ENCODE measurements around the gene LUZP1.

LUZP1 gene

DNA sequence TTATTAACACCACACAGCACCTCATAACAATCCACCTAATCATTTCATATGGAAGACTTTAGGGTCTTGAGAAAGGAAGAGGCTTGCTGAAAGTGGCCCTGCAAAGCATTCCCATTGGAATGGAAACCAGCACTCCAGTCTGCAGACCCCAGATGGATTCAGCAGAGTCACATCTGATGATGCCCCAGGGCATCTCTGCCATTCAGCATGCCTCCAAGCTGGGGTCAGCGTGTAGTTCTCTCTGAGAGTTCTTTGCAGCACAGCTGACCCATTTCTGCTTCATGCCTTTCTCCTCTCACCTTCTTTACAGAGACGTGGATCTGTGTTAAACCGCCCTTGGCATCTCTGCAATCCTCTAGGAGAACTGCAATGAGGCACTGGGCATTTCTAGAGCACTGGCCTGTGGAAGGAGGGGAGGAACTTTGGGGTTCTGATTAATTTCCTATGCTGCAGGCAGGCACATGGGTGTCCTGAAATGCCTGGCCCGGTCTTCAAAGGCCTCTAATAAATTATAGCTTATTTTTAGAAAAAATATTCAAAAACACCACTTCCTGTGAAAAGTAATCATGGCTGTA is 2.6 kb upstream of the LUZP1 start:
- TF ChIP-seq, protein P1, sequence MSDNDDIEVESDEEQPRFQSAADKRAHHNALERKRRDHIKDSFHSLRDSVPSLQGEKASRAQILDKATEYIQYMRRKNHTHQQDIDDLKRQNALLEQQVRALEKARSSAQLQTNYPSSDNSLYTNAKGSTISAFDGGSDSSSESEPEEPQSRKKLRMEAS (IDR thresholded peaks at IDR 0.05): no peak
- TF ChIP-seq TAF1 (IDR thresholded peaks at IDR 0.05; ENCODE audit: low read depth) (no peak), NFIC (IDR thresholded peaks at IDR 0.05) (no peak), RAD21 (IDR thresholded peaks at IDR 0.05; ENCODE audit: low read depth) (no peak), TEAD4 (IDR thresholded peaks at IDR 0.05) (no peak), FOXM1 (IDR thresholded peaks at IDR 0.05; ENCODE audit: borderline replicate concordance, low read depth) (no peak), TCF12 (IDR thresholded peaks at IDR 0.05; ENCODE audit: low read depth) (no peak), CREB1 (IDR thresholded peaks at IDR 0.05; ENCODE audit: low read depth) (no peak), EGR1 (IDR thresholded peaks at IDR 0.05) (no peak)
- TF ChIP-seq, protein P2, sequence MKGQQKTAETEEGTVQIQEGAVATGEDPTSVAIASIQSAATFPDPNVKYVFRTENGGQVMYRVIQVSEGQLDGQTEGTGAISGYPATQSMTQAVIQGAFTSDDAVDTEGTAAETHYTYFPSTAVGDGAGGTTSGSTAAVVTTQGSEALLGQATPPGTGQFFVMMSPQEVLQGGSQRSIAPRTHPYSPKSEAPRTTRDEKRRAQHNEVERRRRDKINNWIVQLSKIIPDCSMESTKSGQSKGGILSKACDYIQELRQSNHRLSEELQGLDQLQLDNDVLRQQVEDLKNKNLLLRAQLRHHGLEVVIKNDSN (IDR thresholded peaks at IDR 0.05): no peak

DNA sequence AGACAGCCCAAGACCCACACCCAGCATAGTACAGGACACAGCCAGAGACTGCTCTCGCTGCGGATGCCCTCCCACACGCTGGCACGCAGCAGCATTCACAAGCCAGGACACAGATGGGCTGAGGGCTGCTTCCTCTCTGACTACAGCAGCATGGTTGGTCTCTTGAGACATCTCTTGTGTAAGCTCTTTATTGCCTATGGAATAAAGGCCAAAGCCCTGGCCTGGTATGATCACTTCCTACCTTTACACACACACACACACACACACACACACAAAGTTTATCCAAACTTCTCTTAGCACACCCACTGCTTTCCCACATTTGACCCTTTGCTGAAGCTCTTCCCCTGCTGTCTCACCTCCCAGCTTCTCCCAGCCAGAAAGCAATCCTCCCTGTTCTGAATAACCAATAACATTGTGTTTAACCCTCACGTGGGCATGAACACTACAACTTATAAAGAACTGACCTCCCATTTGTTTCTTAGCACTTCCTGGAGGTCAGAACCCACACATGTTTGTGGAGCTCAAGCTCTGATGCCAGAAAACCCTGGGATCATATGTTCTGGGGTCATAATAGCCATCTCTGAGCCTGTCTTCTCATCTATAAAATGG is 1.2 kb upstream of the LUZP1 start:
- TF ChIP-seq NFIC (IDR thresholded peaks at IDR 0.05) (no peak), ZBTB7A (IDR thresholded peaks at IDR 0.05; ENCODE audit: low read depth) (no peak), TAF1 (IDR thresholded peaks at IDR 0.05; ENCODE audit: low read depth) (no peak), EP300 (IDR thresholded peaks at IDR 0.05; ENCODE audit: borderline replicate concordance) (no peak)
- TF ChIP-seq, protein P1 (IDR thresholded peaks at IDR 0.05): no peak
- TF ChIP-seq, protein P2 (IDR thresholded peaks at IDR 0.05): peak; percentile 88

DNA sequence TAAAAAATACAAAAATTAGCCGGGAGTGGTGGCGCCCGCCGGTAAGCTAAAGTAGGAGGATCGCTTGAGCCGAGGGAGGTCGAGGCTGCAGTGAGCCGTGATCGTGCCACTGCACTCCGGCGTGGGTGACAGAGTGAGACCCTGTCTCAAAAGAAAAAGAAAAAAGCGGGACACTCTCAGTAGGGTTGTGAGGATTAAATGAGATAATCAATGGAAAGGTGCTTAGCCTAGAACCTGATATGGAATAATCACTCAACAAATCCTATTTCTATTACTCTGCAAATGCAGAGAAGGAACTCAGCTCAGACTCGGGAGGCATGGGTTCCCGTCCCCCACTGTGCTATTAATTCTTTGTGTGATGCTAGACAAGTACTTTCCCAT is 529 bp upstream of the LUZP1 start:
- TF ChIP-seq EP300 (IDR thresholded peaks at IDR 0.05; ENCODE audit: borderline replicate concordance) (no peak), ZBTB7A (IDR thresholded peaks at IDR 0.05; ENCODE audit: low read depth) (no peak), YY1 (IDR thresholded peaks at IDR 0.05; ENCODE audit: low read depth) (no peak), NFIC (IDR thresholded peaks at IDR 0.05) (no peak), RAD21 (IDR thresholded peaks at IDR 0.05; ENCODE audit: low read depth) (no peak), CEBPB (IDR thresholded peaks at IDR 0.05) (no peak), FOXM1 (IDR thresholded peaks at IDR 0.05; ENCODE audit: borderline replicate concordance, low read depth) (no peak), CREB1 (IDR thresholded peaks at IDR 0.05; ENCODE audit: low read depth) (no peak), EGR1 (IDR thresholded peaks at IDR 0.05) (no peak)
- TF ChIP-seq, protein P1 (IDR thresholded peaks at IDR 0.05): no peak
- TF ChIP-seq, protein P3, sequence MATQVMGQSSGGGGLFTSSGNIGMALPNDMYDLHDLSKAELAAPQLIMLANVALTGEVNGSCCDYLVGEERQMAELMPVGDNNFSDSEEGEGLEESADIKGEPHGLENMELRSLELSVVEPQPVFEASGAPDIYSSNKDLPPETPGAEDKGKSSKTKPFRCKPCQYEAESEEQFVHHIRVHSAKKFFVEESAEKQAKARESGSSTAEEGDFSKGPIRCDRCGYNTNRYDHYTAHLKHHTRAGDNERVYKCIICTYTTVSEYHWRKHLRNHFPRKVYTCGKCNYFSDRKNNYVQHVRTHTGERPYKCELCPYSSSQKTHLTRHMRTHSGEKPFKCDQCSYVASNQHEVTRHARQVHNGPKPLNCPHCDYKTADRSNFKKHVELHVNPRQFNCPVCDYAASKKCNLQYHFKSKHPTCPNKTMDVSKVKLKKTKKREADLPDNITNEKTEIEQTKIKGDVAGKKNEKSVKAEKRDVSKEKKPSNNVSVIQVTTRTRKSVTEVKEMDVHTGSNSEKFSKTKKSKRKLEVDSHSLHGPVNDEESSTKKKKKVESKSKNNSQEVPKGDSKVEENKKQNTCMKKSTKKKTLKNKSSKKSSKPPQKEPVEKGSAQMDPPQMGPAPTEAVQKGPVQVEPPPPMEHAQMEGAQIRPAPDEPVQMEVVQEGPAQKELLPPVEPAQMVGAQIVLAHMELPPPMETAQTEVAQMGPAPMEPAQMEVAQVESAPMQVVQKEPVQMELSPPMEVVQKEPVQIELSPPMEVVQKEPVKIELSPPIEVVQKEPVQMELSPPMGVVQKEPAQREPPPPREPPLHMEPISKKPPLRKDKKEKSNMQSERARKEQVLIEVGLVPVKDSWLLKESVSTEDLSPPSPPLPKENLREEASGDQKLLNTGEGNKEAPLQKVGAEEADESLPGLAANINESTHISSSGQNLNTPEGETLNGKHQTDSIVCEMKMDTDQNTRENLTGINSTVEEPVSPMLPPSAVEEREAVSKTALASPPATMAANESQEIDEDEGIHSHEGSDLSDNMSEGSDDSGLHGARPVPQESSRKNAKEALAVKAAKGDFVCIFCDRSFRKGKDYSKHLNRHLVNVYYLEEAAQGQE (IDR thresholded peaks at IDR 0.05; ENCODE audit: low read depth): no peak
- TF ChIP-seq, protein P2 (IDR thresholded peaks at IDR 0.05): no peak

DNA sequence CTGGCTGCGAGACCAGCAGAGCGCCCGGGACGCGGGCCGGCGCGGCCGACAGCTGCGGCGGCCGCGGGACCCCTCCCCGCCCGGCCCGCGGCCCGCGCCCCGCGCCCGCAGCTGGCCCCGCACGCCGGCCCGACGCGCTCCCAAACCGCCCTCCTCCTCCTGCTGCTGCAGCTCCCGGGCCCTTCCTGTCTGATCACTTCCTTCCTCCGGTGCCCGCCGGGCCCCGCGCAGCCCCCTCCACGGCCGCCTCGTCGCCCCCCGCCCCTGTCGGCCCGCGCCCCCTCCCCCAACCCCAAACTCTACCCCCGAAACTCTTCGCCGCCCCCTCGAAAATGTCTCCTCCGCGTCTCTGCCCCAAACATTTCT is 594 bp downstream of the LUZP1 start:
- TF ChIP-seq CREB1 (IDR thresholded peaks at IDR 0.05; ENCODE audit: low read depth) (no peak), NFIC (IDR thresholded peaks at IDR 0.05) (no peak), TCF12 (IDR thresholded peaks at IDR 0.05; ENCODE audit: low read depth) (no peak), TAF1 (IDR thresholded peaks at IDR 0.05; ENCODE audit: low read depth) (no peak), YY1 (IDR thresholded peaks at IDR 0.05; ENCODE audit: low read depth) (no peak), CEBPB (IDR thresholded peaks at IDR 0.05) (no peak), EGR1 (IDR thresholded peaks at IDR 0.05) (no peak), ZBTB7A (IDR thresholded peaks at IDR 0.05; ENCODE audit: low read depth) (no peak; the same call in 1 of the 2 replicates), TEAD4 (IDR thresholded peaks at IDR 0.05) (no peak), RAD21 (IDR thresholded peaks at IDR 0.05; ENCODE audit: low read depth) (no peak), EP300 (IDR thresholded peaks at IDR 0.05; ENCODE audit: borderline replicate concordance) (no peak)
- TF ChIP-seq, protein P1 (IDR thresholded peaks at IDR 0.05): no peak
- TF ChIP-seq, protein P3 (IDR thresholded peaks at IDR 0.05; ENCODE audit: low read depth): no peak
- TF ChIP-seq, protein P2 (IDR thresholded peaks at IDR 0.05): no peak
